Kidney (tissue), 14 donors: ENCODE data around the gene NHEJ1. TPM values are rescaled to one million over a fixed set of nuclear protein-coding genes. Genes with fewer than 3 reads are reported as not detected.

Experiments
- DNase-seq, 5 donors: peaks; one replicate each; pipeline ENCODE4 v3.0.0-alpha.2; 2013 to 2020
- FAIRE-seq: peaks from 2 replicates; lab custom pipeline; 2012; peaks lifted over from hg19 to GRCh38; lab: Jason Lieb, UNC
- H3K27ac ChIP-seq, 2 donors: one replicate each; pipeline ENCODE4 v1.7.0; 2013; ENCODE audit warnings: low read depth in 2 of 2, low read length in 2 of 2, inconsistent platforms in 1 of 2
- H3K27me3 ChIP-seq: one replicate; pipeline ENCODE4 v1.7.1; 2013; ENCODE audit warnings: low read length, inconsistent platforms; ENCODE audit not compliant: control insufficient read depth, insufficient read depth
- H3K36me3 ChIP-seq, 3 donors: one replicate each; pipeline versions ENCODE4 v1.7.0 to v1.7.1; 2013; ENCODE audit warnings: low read length in 3 of 3, control low read depth in 1 of 3, inconsistent platforms in 1 of 3; ENCODE audit not compliant: insufficient read depth in 3 of 3, control insufficient read depth in 2 of 3
- H3K4me1 ChIP-seq, 3 donors: one replicate each; pipeline versions ENCODE4 v1.7.0 to v1.7.1; 2013; ENCODE audit warnings: low read length in 3 of 3, inconsistent platforms in 1 of 3, low read depth in 1 of 3; ENCODE audit not compliant: control insufficient read depth in 2 of 3, insufficient read depth in 2 of 3
- H3K4me3 ChIP-seq, 3 donors: one replicate each; pipeline versions ENCODE4 v1.7.0 to v1.8.1; 2013; ENCODE audit warnings: low read length in 3 of 3, control low read depth in 1 of 3, inconsistent platforms in 1 of 3
- H3K9ac ChIP-seq, 3 donors: one replicate each; pipeline versions ENCODE4 v1.7.0 to v1.7.1; 2013; ENCODE audit warnings: low read length in 3 of 3, control low read depth in 1 of 3, inconsistent platforms in 1 of 3
- H3K9me3 ChIP-seq, 3 donors: one replicate each; pipeline versions ENCODE4 v1.7.0 to v1.7.1; 2013; ENCODE audit warnings: low read length in 3 of 3, control low read depth in 1 of 3, inconsistent platforms in 1 of 3; ENCODE audit not compliant: control insufficient read depth in 2 of 3, insufficient read depth in 1 of 3
- CTCF ChIP-seq: IDR thresholded peaks from 3 replicates; pipeline ENCODE4 v1.5.1; 2012; ENCODE audit warnings: mild to moderate bottlenecking, moderate library complexity, borderline replicate concordance; ENCODE audit not compliant: insufficient read depth; ENCODE audit errors: extremely low read depth
- intact Hi-C: fragments of 100-400 bp; cut with DNase I; formaldehyde crosslinking; loops from one replicate; pipeline ENCODE4 v1.11.1; 2022
- polyA plus RNA-seq: library from polyadenylated mRNA; stranded (reverse); fragments of 350-450 nt; fragmentation: Illumina TruSeq; extraction: RNeasy Lipid Tissue Mini Kit (QIAGEN cat#74804); gene quantifications from one replicate; pipeline ENCODE4 v1.2.3, GENCODE V29; 2014; ENCODE audit warnings: low read depth, low replicate concordance; ENCODE audit not compliant: insufficient read depth
- total RNA-seq: library from RNA; stranded (reverse); fragmentation: NEBNext Ultra II Directional; extraction: Animal tissue kit (Norgen Biotek cat#: 25700); gene quantifications from one replicate; pipeline ENCODE4 v1.2.1, GENCODE V29; 2021
- donor health status: control.
- donor health status: control.
- donor health status: control.
- donor health status: control.
- donor health status: control.
- donor health status: DM: yes; HTN: yes; CAD: no.
- donor health status: Normal renal cell carcinoma (clear cell type).

NHEJ1 gene
- total and polyA plus RNA-seq, 2 donors from 2014 or later: 17.5 to 17.7 TPM

- Histone ChIP-seq H3K27ac (no peak overlapping the region), H3K27me3 (no peaks in the 10 kb centered on the region), H3K4me3 (no peak overlapping the region), H3K4me1 (peaks cover 0 to 15% (median 4%) of the 10 kb centered on the region in 3 donors), H3K36me3 (no peaks in the 10 kb centered on the region), H3K9ac (no peak overlapping the region), H3K9me3 (no peaks in the 10 kb centered on the region)
- TF ChIP-seq CTCF: peak; percentile 10
- DNase-seq (no peak), FAIRE-seq (no peak)
- intact Hi-C loops: no loop called here
These were observed 43.6 kb downstream of the NHEJ1 start for GRCh38 chr2:219116776-219117646.

- Histone ChIP-seq H3K27ac (peak overlapping the region in 1 of 2 donors; percentile 19), H3K4me1 (peaks cover 0 to 12% (median 11%) of the 10 kb centered on the region in 3 donors), H3K36me3 (no peaks in the 10 kb centered on the region), H3K9me3 (no peaks in the 10 kb centered on the region), H3K9ac (no peak overlapping the region), H3K4me3 (no peak overlapping the region), H3K27me3 (no peaks in the 10 kb centered on the region)
- intact Hi-C loops: no loop called here
- FAIRE-seq (no peak), DNase-seq (no peak)
- no peak for TF ChIP-seq CTCF
These were observed 47.8 kb downstream of the NHEJ1 start for GRCh38 chr2:219112651-219113338.

- Histone ChIP-seq H3K36me3 (no peaks in the 10 kb centered on the region), H3K4me1 (peaks cover 0 to 12% (median 8%) of the 10 kb centered on the region in 3 donors), H3K4me3 (no peak overlapping the region), H3K27me3 (no peaks in the 10 kb centered on the region), H3K9ac (no peak overlapping the region), H3K9me3 (no peaks in the 10 kb centered on the region), H3K27ac (peak overlapping the region in 1 of 2 donors; percentile 11)
- no peak for TF ChIP-seq CTCF
- FAIRE-seq (no peak), DNase-seq (no peak)
- intact Hi-C loops: no loop called here
These were observed 48.6 kb downstream of the NHEJ1 start for GRCh38 chr2:219112062-219112406.
